Right kidney (tissue), 1 donor: ENCODE measurements around the gene SUGCT.
A peak's percentile ranks its signal among the peaks of the same experiment; 100 is the strongest.

Source experiments
- DNase-seq: peaks from one replicate; pipeline ENCODE4 v3.0.0-alpha.2; 2016

Gene SUGCT

DNA sequence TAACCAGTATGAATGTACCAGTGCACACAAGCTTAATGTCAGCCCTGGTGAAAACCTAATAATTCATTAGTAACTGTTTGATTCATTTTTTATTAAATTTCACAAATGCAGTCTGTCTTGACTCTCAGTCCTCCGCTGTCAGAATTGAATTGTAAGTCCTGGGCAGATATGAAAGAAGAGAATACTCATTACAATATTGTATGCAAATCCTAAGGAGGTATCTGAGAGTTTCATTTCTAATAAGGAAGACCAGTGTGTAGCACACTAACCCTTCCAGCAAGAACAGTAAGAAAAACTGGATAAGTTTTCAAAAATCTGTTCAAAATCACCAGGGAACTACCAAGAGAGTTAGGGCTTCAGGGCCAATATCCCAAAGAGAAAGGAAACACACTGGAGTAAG is 652.1 kb downstream of the SUGCT start:
- no peak for DNase-seq

DNA sequence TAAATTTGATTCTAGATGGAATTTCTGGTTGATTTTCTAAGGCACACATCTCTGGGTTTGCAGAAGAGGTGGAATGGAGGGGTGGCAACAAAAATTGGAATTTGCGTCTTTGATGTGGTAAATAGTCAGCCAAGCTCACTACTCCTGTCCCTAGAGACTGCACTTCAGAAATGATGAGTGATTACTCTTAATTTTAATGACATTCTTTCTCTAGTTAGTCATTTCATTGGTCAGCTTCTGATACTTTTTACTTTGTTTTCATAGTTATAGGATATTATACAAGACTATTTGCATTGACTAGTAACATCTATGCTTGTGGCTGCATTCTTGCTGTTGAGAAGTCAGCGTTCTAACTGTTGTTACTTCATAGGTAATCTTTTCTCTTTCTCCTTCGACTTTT is 658.3 kb downstream of the SUGCT start:
- DNase-seq: no peak

DNA sequence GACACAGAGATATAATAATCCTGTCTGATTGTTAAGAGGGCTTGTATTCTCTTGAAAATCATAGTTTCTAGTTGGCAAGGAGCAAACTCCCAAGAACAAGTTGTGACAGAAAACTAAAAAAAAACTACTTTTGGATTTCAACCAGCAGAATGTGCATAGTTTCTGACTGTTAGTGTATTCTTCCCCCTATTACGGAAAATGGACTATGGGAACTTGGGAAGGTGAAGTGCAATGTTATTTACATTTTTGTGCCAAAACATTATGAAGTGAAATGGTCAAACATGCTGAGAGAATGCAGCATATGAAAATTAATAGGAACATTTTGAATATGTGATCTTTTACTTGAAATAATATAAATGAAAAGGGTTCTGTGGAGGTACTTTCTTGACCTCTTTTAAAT is 660.8 kb downstream of the SUGCT start:
- DNase-seq: no peak

DNA sequence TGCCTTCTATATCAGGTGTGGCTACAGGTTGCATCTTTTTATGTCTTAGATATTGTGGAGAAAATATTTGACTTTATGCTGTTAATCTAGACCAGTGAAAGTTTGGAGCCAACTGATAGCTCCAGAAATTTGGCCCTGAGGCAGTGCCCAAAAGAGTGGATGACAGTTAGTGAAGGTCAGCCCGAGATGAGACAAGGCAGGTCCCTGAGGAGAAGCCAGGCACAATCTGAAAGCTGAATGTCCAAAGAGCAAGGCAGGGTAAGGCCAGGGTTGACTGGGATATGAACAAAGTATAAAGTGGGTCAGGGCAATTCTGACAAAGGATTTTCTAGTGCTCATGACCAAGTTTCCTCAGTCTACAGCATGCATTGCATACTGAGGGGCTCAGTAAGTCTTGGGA is 661.9 kb downstream of the SUGCT start:
- no peak for DNase-seq

DNA sequence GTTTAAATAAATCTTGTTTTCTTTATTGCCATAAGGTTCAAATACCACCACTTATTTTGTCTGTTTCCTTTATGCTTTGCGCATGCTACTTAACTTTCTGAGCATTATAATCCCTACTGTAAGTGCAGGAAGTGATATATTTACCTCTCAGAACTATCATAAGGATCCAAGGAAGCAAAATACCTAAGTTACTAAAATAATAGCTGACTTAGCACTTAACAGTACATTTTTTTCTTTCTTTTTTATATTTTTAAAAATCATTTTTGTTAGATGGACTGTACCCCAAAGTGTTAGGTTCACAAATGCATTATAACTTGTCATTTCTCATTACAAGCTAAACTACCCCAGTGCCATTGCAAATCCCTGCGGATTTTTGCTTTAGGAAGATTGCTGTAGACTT is 663.8 kb downstream of the SUGCT start:
- no peak for DNase-seq

DNA sequence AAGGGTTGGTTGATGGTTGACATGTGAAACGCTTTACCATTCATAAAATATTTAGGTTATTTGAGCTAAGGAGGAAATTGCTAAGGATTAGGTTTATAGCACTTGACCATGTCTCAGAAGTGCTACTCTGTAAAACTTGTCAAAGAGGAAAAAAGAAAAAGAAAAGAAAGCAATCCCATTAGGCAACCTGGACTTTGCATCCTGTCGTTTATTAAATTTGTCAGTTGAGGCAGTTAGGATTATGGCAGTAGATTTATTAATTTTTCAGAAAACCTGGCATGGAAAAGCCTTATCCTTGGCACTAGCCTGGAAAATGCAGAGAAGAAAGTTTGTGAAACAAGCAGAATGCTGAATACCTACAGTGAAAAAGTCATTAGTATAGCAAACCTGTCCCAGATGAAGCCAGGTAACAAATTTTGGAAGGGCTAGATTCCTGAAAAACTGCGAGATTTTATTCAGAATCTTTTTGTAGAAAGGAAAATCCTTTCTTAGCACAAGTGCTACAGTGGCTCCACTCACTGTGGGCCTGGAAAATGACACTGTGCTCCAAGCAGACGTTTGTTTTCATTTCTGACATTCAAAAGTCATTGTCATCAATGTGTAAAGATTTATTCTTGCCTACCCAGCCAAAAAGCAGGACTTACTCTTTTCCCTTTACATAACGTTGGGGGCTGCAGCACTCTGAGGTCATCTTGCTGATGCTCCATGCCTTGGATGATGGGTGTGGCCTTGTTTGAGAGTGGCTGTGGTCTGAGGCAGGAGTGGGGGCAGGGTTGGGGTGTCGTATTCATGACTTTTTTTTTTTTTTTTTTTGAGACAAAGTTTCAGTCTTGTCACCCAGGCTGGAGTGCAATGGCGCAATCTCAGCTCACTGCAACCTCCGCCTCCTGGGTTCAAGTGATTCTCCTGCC is 664.9 kb downstream of the SUGCT start:
- DNase-seq: no peak

DNA sequence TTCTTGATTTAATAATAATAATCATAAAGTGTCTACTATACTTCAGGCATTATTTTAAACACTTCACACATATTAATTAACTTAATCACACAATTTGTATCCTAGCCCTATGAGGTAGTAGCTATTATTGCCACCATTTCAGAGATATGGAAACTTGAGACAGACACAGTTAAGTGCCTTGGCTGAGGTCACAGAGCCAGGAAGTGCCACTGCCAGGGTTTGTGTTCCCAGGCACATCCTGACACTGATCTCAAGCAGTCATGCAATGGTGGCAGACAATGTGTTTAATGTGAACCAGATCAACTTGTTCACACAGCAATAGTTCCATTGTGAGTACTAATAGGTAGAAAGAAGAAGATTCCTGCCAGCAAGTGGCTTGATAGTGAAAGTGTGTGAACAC is 666.0 kb downstream of the SUGCT start:
- no peak for DNase-seq

DNA sequence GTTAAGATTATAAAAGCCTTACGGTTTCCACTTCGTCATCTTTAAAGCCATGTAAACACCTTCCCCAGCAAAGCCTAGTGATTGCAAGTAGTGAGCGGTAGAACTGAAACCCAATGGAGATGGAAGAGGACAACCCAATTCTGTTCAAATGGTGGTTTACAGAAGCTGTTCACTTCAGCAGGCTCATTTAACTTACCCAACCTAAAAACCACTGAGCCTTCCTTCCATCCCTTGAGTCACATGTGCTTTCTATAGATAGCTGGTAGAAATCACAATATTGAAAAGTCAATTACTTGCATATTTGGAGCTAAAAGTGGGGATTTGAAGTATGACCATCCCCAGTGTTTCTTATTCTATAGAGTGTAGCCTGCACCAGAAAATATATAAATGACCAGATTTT is 667.7 kb downstream of the SUGCT start:
- DNase-seq: no peak

DNA sequence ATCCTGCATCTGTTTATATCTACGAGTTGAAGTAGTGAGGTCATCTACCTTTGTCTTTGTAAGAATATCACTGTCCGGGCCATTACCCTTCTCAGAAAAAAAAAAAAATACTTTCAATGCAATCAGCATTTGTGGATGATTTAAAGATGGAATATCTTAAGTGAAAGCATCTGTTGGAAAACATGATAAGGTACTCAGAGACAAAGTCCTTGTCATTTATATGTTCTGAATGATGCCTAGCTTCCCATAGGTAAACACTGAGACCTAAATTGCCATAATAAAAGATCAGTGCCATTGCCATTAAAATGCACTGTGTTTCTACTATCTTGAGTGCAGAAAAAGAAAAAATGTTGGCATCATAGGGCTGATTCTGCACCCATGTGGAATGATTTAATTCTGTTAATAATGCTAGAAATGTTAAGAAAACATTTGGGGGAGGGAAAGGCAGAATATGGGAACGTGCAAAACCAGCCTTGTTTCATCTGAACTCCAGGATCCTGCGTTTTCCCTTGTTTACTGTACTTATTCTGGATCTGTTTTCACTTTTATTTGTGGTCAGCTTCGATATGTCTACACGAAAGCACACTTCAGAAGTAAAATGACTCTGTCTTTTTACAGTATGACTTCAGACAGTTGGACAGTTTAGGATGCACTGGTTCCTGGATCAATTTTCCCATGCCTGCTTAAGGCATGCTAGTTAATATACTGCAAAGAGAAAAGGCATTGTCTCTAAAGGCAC is 669.8 kb downstream of the SUGCT start:
- DNase-seq: no peak

DNA sequence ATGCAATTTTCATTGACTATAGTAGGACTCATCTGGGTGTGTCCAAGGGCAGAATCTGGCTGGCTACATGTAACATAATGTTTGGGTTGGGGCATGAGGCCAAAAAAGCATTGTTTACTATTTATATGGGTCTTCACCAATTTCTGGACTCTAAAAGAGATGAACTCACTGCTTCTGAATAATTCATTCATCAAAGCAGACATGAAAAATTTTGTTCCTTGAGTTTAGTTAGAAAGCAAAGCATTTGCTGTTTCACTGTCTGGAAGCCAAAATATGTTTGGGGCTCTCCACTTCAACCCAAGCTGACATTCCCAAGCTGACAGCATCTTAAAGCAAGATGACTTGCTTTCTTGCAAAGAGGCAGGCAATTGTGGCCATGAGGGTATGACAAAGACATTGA is 670.6 kb downstream of the SUGCT start:
- DNase-seq: no peak

DNA sequence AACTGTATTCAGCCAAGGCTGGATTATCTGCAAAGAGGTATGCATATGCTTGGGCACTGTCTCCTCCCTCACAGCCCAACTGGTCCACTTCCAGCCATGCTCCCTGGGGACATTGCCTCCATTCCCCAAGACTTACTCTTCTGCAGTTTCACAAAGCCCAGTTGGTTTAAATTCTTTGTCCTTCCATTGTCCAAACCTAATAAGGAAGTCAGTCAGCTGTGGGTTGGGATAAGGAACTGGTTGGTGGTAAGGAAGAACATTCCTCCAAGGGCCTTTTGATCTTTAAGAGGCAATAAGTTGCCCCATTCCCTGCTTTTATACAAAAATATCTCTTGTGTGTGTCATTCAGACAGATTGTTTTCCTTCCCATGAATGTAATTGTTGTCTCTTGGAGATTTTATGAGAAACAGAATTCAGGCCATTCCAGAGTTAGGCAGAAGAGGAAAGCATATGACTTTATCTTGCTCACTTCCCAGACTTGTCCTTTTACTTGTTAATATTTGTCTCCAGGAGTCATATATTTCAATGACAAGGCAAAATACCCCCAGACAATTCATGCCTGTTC is 673.7 kb downstream of the SUGCT start:
- DNase-seq: no peak

DNA sequence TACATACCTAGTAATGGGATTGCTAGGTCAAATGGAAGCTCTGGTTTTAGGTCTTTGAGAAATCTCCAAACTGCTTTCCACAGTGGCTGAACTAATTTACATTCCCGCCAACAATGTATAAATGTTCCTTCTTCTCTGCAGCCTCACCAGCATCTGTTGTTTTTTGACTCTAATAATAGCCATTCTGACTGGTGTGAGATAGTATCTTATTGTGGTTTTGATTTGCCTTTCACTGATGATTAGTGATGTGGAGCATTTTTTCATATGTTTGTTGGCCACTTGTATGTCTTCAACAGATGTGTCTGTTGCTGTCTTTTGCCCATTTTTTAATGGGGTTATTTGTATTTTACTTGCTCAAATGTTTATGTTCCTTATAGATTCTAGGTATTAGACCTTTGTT is 675.5 kb downstream of the SUGCT start:
- no peak for DNase-seq

DNA sequence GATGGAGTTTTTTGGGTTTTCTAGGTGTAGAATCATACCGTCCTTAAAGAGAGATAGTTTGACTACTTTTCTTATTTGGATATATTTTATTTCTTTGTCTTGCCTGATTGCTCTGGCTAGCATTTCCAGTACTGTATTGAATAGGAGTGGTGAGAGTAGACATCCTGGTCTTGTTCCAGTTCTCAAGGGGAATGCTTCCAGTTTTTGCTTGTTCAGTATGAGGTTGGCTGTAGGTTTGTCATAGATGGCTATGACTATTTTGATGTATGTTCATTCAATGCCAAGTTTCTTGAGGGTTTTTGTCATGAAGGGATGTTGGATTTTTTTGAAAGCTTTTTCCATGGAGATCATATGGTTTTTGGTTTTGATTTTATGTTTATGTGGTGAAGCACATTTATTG is 676.9 kb downstream of the SUGCT start:
- DNase-seq: no peak

DNA sequence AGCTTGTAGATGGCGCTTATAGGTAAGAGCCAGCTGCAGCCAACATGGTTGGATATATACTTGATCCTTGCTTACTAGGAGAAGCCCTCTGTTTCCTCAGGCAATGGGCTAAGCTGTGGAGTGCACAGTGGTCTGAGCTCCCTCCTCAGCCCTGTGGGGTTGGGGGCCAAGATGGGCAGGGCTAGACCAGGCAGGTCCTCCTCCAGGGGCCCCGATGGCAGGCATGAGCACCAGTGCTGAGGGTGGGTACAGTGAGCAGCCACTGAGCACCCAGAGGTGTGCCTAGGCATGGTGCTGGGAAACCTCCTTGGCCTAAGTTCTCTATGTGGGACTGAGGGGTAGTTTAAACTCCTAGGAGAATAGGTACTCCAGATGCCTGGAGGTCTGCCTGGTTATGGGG is 680.2 kb downstream of the SUGCT start:
- no peak for DNase-seq

DNA sequence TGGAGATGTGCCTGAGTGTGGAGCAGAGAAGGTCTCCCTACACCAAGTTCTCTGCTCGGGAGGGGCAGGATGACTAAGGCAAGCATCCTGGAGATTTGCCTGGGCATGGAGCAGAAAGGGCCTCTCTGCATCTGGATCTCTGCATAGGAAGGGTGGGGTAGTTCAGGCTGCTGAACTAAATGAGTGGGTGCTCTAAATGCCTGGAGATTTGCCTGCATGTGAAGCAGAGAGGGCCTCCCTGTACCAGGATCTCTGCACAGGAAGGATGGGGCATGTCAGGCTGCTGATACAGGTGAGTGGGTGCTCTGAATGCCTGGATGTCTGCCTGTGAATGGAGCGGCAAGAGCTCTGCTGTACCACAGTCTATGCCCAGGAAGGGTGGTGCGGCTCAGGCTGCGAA is 680.7 kb downstream of the SUGCT start:
- DNase-seq: no peak

DNA sequence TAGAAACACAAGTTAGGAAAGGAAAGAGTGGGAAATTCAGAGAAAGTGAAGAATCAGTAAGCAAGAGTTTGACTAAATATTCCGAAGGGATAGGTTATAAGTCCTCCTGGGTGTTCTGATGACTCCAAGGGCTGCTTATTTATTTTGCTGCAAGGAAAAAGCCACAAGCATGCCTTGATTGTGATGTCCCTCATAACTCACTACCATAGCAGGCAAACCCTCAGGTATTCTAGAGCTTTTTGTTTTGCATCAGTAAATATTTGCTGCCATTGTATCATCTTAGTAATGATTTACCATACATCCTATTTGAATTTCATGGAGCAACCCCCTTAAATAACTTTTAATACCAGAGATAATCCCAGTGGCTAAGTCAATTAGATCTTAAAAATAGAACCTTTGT is 688.1 kb downstream of the SUGCT start:
- DNase-seq: no peak

DNA sequence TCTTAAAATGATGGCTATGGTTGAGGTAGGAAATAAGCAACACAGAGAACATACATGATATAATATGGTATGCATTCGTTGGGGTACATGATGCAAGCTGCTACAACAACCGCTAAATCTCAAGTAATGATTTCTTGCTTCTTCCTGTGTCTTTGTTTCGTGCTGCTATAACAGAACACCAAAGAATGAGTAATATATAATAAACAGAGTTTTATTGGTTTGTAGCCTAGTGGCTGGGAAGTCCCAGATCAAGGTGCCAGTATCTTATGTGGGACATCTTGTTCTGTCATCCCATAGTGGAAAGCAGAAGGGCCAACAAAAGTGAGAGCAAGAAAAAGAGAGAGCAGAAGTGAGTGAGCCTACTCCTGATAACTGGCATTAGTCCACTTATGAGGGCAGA is 689.7 kb downstream of the SUGCT start:
- no peak for DNase-seq

DNA sequence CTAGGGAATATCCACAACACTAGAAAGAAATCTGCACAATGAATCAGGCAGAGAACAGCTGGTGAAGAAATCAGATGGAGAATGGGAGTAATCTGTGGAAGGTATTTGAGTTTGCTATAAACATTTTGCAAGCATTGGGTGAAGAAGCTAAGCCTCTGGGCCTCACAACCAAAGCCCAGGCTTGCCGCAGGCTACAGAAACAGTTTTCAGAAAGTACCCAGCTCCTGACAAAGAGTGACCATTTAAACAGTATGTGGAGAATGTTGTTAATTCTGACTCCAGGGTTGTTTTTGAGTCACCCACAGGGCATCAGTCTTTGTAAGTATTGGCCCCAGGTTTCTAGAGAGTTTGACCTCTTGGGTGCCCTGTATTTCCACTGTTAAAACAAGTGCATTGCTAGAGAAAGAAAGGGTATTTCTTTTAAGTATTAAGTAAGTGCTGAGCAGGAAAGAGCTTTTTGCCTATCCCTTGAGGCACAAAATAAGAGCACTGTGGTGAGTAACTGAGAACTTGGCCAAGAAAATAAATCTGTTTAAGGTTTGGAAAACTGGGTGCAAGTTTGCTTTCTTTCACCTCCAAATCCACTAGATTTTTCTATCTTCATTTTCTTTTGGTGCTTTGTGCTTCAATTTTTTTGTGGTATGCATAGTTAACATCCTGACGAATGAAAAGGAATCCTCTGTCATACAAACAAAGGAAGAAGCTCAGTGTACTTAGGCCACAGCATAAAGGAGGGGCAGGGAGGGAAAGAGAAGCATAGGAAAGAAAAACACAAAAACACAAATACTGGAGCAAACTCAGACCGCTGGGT is 691.8 kb downstream of the SUGCT start:
- no peak for DNase-seq

DNA sequence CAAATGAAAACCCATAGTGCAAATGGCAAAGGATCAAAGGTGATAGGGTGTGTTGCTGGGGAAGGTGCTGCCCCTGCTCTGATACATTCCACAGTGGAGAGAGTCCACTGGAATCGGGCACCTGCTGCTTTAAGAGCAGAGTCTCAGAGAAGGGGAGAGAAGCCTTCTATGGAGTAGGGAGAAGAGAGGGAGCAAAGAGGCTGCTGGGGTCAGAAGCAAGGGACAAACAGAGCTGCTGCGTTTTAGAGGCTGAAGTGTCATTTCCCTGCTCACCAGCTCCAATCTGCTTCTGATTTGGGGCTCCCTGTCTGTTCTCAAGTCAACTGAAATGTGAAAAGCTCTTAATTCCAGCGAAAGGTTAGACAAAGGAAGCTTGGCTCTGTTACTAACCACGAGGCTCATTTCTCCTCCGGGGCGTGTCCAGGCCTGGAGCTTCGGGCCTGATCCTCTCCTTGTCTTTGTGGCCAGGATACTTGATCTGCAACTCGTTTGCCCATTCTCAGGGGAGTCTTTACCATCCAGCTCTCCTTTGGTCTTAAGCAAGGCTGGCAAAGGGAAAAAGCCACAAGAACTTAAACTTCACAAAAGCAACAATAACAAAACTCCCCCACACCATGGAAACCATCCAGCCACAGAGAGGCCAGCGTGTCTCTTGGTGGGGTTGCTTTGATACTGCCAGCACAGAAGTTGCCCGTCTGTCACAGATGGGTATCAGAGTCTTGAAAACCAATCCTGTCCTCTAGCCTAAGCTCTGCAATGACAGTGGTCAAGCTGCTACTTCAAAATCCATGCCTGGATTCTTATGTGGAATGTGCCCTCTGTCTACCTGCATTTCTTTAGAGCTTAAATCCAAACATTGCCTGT is 692.6 kb downstream of the SUGCT start:
- DNase-seq: peak; percentile 33

DNA sequence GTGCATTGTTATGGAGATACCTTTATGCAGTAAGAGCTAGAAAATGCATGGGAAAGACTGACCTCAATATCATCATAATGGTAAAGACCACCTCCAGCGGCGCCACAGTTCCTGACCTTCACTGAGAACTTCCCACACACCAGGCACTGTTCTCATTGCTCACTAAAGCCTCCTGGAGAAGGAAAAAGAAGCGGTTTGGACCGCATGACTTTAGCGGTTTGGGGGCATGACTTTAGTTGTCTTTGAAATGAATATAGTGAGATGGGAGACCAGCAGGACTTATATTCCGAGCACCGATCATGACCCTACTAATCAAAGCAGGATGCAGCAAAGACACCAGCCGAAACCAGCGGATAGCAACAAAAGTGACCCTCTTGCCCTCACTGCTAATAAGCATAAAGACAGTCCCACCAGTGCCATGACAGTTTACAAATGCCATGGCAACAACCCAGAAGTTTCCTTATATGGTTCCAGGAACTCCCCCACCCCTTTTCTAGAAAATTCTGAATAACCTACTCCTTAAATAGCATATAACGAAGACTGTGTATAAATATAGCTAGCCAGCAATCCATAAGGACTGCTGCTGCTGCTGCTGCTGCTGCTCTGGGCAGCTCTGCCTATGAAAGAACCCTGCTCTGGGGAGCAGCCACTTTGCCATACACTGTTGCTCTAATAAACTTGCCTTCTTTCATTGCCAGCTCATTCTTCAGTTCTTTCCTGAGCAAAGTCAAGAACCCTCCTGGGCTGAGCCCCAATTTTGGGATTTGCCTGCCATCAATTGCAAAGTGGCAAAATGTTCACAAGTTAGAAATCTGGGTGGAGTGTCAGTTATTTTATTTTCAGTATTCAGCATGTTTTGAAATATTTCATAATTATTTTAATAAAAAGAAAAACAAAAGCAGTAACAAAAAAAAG is 694.1 kb downstream of the SUGCT start:
- no peak for DNase-seq
